Activated CD8-positive, alpha-beta memory T cell treated with anti-CD3 and anti-CD28 coated beads, Interleukin-2, amount 50 U/mL, for 4 hours (primary cell): Measurements from ENCODE around the gene DGKG.

Experiments used
- DNase-seq: peaks from one replicate; pipeline ENCODE4 v3.0.0-alpha.2; 2020

Gene DGKG

GRCh38 chr3:186236357-186237020 lies 125.5 kb downstream of the DGKG start:
- no peak for DNase-seq

GRCh38 chr3:186235554-186235953 lies 126.5 kb downstream of the DGKG start:
- DNase-seq = no peak

GRCh38 chr3:186234152-186234551 lies 127.9 kb downstream of the DGKG start:
- DNase-seq = no peak

- no peak for DNase-seq
Observed at GRCh38 chr3:186226482-186226881, 135.6 kb downstream of the DGKG start.

GRCh38 chr3:186225603-186226002 lies 136.4 kb downstream of the DGKG start:
- no peak for DNase-seq

GRCh38 chr3:186224041-186224610 lies 137.9 kb downstream of the DGKG start:
- no peak for DNase-seq

GRCh38 chr3:186223476-186223875 lies 138.6 kb downstream of the DGKG start:
- DNase-seq = no peak

GRCh38 chr3:186221760-186222378 lies 140.2 kb downstream of the DGKG start:
- no peak for DNase-seq

- DNase-seq = no peak
Observed at GRCh38 chr3:186220911-186221645, 141.0 kb downstream of the DGKG start.

- DNase-seq = no peak
Observed at GRCh38 chr3:186220365-186220764, 141.7 kb downstream of the DGKG start.

GRCh38 chr3:186219211-186219638 lies 142.8 kb downstream of the DGKG start:
- no peak for DNase-seq

GRCh38 chr3:186218421-186218820 lies 143.6 kb downstream of the DGKG start:
- DNase-seq = no peak

GRCh38 chr3:186217820-186218164 lies 144.2 kb downstream of the DGKG start:
- no peak for DNase-seq

GRCh38 chr3:186216900-186217819 lies 144.9 kb downstream of the DGKG start:
- DNase-seq = no peak

- DNase-seq = no peak
Observed at GRCh38 chr3:186214670-186215069, 147.4 kb downstream of the DGKG start.

- no peak for DNase-seq
Observed at GRCh38 chr3:186213946-186214345, 148.1 kb downstream of the DGKG start.

GRCh38 chr3:186212611-186213010 lies 149.4 kb downstream of the DGKG start:
- DNase-seq = no peak

- no peak for DNase-seq
Observed at GRCh38 chr3:186210852-186211500, 151.1 kb downstream of the DGKG start.

GRCh38 chr3:186209810-186210752 lies 152.0 kb downstream of the DGKG start:
- no peak for DNase-seq

- no peak for DNase-seq
Observed at GRCh38 chr3:186208296-186208989, 153.6 kb downstream of the DGKG start.
